Measurements from ENCODE around the gene ATG4B.

DNA sequence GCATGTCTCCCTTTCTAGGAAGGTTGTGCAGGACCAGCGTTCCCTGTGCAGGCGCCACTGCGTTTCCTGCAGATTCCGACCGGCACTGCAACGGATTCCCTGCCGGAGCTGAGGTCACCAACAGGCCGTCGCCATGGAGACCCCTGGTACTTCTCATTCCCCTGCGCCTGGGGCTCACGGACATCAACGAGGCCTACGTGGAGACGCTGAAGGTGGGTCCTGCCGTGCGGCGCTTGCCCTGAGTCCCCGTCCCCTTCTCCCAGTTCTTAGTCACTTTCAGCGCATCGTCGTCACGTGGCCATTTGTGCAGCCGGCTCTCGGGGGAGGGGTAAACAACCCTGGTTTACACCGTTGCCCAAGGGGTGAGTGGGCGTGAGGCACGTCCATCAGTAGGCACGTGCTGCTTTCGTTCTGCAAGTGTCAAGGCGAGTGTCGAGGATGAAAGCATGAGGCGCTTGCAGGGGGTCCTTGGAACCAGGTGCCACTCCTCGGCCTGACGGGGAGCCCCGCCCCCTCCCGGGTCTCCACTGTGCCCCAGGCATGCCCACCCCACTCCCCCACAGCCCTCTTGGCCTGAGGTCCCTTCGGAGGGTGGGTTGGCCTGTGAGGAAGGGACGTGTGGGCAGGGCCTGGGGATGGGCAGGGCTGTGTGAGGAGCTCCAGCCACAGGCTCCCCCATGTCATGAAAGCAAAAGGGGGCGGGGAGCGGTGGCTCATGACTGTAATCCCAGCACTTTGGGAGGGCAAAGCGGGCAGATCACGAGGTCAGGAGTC lies 29.3 kb downstream of the ATG4B start:
- TF ChIP-seq EZH2 (IDR thresholded peaks at IDR 0.05; ENCODE audit: insufficient read depth, poor library complexity, severe bottlenecking) (no peak), EZH2phosphoT487 (IDR thresholded peaks at IDR 0.05; ENCODE audit: insufficient read depth, low read depth) (no peak)
